HepG2 (cell line): Measurements from ENCODE around the gene TXNRD2. TPM values are rescaled to one million over a fixed set of nuclear protein-coding genes. Genes with fewer than 3 reads are reported as not detected.

Source experiments
- EP300 ChIP-seq, 3 experiments: sonication (generic) in 1 of 3; formaldehyde crosslinking in 1 of 3; IDR thresholded peaks; 2 replicates each; pipeline versions ENCODE4 v1.5.1 to v1.6.1; 2011 to 2020; ENCODE audit warnings: low read depth in 2 of 3, low read length in 2 of 3, borderline replicate concordance in 1 of 3, improper control_type of control experiment in 1 of 3, mild to moderate bottlenecking in 1 of 3, missing genetic modification reagents in 1 of 3, moderate library complexity in 1 of 3
- ESRRA ChIP-seq: sonication (generic); formaldehyde crosslinking; IDR thresholded peaks from 2 replicates; pipeline ENCODE4 v1.5.1; 2020; ENCODE audit warnings: mild to moderate bottlenecking, low read depth, missing genetic modification reagents
- FOXO1 ChIP-seq: sonication (generic); formaldehyde crosslinking; IDR thresholded peaks from 2 replicates; pipeline ENCODE4 v1.4.0; 2020; ENCODE audit warnings: missing genetic modification reagents
- HBP1 ChIP-seq: IDR thresholded peaks from 2 replicates; pipeline ENCODE4 v1.6.1; 2016; ENCODE audit warnings: low read depth, control low read depth
- KDM6A ChIP-seq: IDR thresholded peaks from 2 replicates; pipeline ENCODE4 v1.6.1; 2016; ENCODE audit warnings: low read depth
- MAFF ChIP-seq: IDR thresholded peaks from 2 replicates; pipeline ENCODE4 v1.6.1; 2011; ENCODE audit warnings: low read depth, low read length, improper control_type of control experiment
- RFXAP ChIP-seq: sonication (generic); formaldehyde crosslinking; IDR thresholded peaks from 2 replicates; pipeline ENCODE4 v1.4.0; 2020; ENCODE audit warnings: missing genetic modification reagents, borderline replicate concordance
- SMARCE1 ChIP-seq: fragments of 450-650 bp; IDR thresholded peaks from 2 replicates; pipeline ENCODE4 v1.6.1; 2017; ENCODE audit warnings: borderline replicate concordance
- THAP7 ChIP-seq: sonication (generic); formaldehyde crosslinking; IDR thresholded peaks from 2 replicates; pipeline ENCODE4 v1.8.1; 2023; ENCODE audit warnings: mild to moderate bottlenecking, missing genetic modification reagents
- ZNF30 ChIP-seq: sonication (generic); formaldehyde crosslinking; IDR thresholded peaks from 2 replicates; pipeline ENCODE4 v1.5.0; 2020; ENCODE audit warnings: mild to moderate bottlenecking, missing genetic modification reagents
- ZNF331 ChIP-seq: sonication (generic); formaldehyde crosslinking; IDR thresholded peaks from 2 replicates; pipeline ENCODE4 v1.4.0; 2020; ENCODE audit warnings: missing genetic modification reagents
- ZNF768 ChIP-seq: sonication (generic); formaldehyde crosslinking; IDR thresholded peaks from 2 replicates; pipeline ENCODE4 v1.4.0; 2020; ENCODE audit warnings: missing genetic modification reagents
- ZNF775 ChIP-seq: sonication (generic); formaldehyde crosslinking; IDR thresholded peaks from 2 replicates; pipeline ENCODE4 v1.4.0; 2020; ENCODE audit warnings: missing genetic modification reagents, mild to moderate bottlenecking, moderate library complexity, borderline replicate concordance
- ZSCAN12 ChIP-seq: sonication (generic); formaldehyde crosslinking; IDR thresholded peaks from 2 replicates; pipeline ENCODE4 v1.9.0; 2021; ENCODE audit warnings: mild to moderate bottlenecking, missing genetic modification reagents
- polyA plus RNA-seq, 8 experiments: library from polyadenylated mRNA; depleted of rRNA in 3 of 8; stranded (reverse) in 7 of 8; unstranded in 1 of 8; fragments of >200 nt; fragmentation: Illumina TruSeq in 4 of 8; extraction: Trizol in 4 of 8; gene quantifications; 2 replicates each; pipeline versions ENCODE4 v1.2.1 to v1.2.3, GENCODE V29; 2011 to 2016; ENCODE audit warnings: low read depth in 4 of 8, missing spikeins in 1 of 8, mixed read lengths in 1 of 8; ENCODE audit not compliant: insufficient read depth in 1 of 8
- total RNA-seq, 5 experiments: library from RNA; depleted of rRNA; stranded (reverse); fragments of >200 nt; fragmentation: Illumina TruSeq; extraction: Trizol; gene quantifications; 2 replicates each; pipeline ENCODE4 v1.2.3, GENCODE V29; 2016; ENCODE audit warnings: low read depth in 1 of 5
- TF ChIP-seq, protein P1 (sequence below): sonication (generic); formaldehyde crosslinking; IDR thresholded peaks from 2 replicates; pipeline ENCODE4 v1.4.0; 2020; ENCODE audit warnings: missing genetic modification reagents; ENCODE audit errors: not compliant biosample characterization
- TF ChIP-seq, protein P2 (sequence below): sonication (generic); formaldehyde crosslinking; conservative IDR thresholded peaks from 2 replicates; pipeline ENCODE4 v1.8.0; 2022; ENCODE audit warnings: mild to moderate bottlenecking, moderate library complexity, missing genetic modification reagents
- TF ChIP-seq, protein P3 (sequence below): sonication (generic); formaldehyde crosslinking; IDR thresholded peaks from 2 replicates; pipeline ENCODE4 v1.5.0; 2020; ENCODE audit warnings: missing genetic modification reagents, mild to moderate bottlenecking, borderline replicate concordance
- TF ChIP-seq, protein P4 (sequence below): sonication (generic); formaldehyde crosslinking; IDR thresholded peaks from 2 replicates; pipeline ENCODE4 v1.4.0; 2020; ENCODE audit warnings: missing genetic modification reagents, borderline replicate concordance

The TXNRD2 gene
- total and polyA plus RNA-seq, 2 of the 13 experiments (the other 11 are each of a cell fraction or from before 2014, with no cell fraction given) = 17.5 to 18.6 TPM

- TF ChIP-seq, protein P1, sequence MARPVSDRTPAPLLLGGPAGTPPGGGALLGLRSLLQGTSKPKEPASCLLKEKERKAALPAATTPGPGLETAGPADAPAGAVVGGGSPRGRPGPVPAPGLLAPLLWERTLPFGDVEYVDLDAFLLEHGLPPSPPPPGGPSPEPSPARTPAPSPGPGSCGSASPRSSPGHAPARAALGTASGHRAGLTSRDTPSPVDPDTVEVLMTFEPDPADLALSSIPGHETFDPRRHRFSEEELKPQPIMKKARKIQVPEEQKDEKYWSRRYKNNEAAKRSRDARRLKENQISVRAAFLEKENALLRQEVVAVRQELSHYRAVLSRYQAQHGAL (CRISPR knock-in tag) = peak; percentile 95
- peak; percentile 98; the same call in 1 of the 2 replicates for TF ChIP-seq ZNF30 (CRISPR knock-in tag)
- TF ChIP-seq KDM6A (CRISPR knock-in tag) = peak; percentile 61
- no peak for TF ChIP-seq MAFF
- TF ChIP-seq ZNF331 (CRISPR knock-in tag) = peak; percentile 93
- TF ChIP-seq ESRRA = peak; percentile 94
- no peak; the same call in 1 of the 2 replicates for TF ChIP-seq ZNF775 (CRISPR knock-in tag)
- no peak; the same call in 1 of the 2 replicates for TF ChIP-seq HBP1 (CRISPR knock-in tag)
- TF ChIP-seq, protein P2, sequence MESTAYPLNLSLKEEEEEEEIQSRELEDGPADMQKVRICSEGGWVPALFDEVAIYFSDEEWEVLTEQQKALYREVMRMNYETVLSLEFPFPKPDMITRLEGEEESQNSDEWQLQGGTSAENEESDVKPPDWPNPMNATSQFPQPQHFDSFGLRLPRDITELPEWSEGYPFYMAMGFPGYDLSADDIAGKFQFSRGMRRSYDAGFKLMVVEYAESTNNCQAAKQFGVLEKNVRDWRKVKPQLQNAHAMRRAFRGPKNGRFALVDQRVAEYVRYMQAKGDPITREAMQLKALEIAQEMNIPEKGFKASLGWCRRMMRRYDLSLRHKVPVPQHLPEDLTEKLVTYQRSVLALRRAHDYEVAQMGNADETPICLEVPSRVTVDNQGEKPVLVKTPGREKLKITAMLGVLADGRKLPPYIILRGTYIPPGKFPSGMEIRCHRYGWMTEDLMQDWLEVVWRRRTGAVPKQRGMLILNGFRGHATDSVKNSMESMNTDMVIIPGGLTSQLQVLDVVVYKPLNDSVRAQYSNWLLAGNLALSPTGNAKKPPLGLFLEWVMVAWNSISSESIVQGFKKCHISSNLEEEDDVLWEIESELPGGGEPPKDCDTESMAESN (CRISPR knock-in tag) = peak; percentile 55; the same call in 1 of the 2 replicates
- TF ChIP-seq, protein P3, sequence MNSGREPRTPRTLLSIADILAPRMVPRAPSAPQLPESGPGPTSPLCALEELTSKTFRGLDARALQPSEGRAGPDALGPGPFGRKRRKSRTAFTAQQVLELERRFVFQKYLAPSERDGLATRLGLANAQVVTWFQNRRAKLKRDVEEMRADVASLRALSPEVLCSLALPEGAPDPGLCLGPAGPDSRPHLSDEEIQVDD = peak; percentile 94; the same call in 1 of the 2 replicates
- TF ChIP-seq SMARCE1 = no peak
- peak; percentile 52; the same call in 1 of the 2 replicates for TF ChIP-seq ZNF768 (CRISPR knock-in tag)
- no peak for TF ChIP-seq THAP7 (CRISPR knock-in tag)
- TF ChIP-seq FOXO1 (CRISPR knock-in tag) = peak; percentile 83; the same call in 1 of the 2 replicates
- TF ChIP-seq ZSCAN12 = peak; percentile 99
- TF ChIP-seq EP300 (IDR thresholded peaks at IDR 0.05; ENCODE audit: low read depth in 2 of 2, low read length in 2 of 2) = peak in 1 of 2 experiments; percentile 60; a peak in 2 of 4 replicates
- peak; percentile 51; the same call in 1 of the 2 replicates for TF ChIP-seq EP300 (CRISPR knock-in tag; IDR thresholded peaks at IDR 0.05; ENCODE audit: borderline replicate concordance)
- peak; percentile 96 for TF ChIP-seq RFXAP (CRISPR knock-in tag)
- TF ChIP-seq, protein P4, sequence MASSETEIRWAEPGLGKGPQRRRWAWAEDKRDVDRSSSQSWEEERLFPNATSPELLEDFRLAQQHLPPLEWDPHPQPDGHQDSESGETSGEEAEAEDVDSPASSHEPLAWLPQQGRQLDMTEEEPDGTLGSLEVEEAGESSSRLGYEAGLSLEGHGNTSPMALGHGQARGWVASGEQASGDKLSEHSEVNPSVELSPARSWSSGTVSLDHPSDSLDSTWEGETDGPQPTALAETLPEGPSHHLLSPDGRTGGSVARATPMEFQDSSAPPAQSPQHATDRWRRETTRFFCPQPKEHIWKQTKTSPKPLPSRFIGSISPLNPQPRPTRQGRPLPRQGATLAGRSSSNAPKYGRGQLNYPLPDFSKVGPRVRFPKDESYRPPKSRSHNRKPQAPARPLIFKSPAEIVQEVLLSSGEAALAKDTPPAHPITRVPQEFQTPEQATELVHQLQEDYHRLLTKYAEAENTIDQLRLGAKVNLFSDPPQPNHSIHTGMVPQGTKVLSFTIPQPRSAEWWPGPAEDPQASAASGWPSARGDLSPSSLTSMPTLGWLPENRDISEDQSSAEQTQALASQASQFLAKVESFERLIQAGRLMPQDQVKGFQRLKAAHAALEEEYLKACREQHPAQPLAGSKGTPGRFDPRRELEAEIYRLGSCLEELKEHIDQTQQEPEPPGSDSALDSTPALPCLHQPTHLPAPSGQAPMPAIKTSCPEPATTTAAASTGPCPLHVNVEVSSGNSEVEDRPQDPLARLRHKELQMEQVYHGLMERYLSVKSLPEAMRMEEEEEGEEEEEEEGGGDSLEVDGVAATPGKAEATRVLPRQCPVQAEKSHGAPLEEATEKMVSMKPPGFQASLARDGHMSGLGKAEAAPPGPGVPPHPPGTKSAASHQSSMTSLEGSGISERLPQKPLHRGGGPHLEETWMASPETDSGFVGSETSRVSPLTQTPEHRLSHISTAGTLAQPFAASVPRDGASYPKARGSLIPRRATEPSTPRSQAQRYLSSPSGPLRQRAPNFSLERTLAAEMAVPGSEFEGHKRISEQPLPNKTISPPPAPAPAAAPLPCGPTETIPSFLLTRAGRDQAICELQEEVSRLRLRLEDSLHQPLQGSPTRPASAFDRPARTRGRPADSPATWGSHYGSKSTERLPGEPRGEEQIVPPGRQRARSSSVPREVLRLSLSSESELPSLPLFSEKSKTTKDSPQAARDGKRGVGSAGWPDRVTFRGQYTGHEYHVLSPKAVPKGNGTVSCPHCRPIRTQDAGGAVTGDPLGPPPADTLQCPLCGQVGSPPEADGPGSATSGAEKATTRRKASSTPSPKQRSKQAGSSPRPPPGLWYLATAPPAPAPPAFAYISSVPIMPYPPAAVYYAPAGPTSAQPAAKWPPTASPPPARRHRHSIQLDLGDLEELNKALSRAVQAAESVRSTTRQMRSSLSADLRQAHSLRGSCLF (CRISPR knock-in tag) = peak; percentile 98
These were observed 49.2 kb downstream of the TXNRD2 start (continued) for GRCh38 chr22:19892257-19892879.
